DND-41 (cell line): ENCODE measurements around the gene REM2.
"Not testable (repeated sequence)": the region's sequence is repeated elsewhere in the genome, so short reads cannot be mapped to it uniquely, and the experiment has no call there.

ENCODE experiments used
- ATAC-seq: fragments of 200-7000 bp; cut with Tn5 transposase; 3 replicates; pipeline ENCODE4 v1.9.1; 2021; ENCODE audit warnings: low read depth; ENCODE audit not compliant: insufficient read depth
- DNase-seq: peaks from one replicate; pipeline ENCODE4 v3.0.0-alpha.2; 2020
- H2AFZ ChIP-seq: 2 replicates; pipeline ENCODE4 v1.6.0; 2012; ENCODE audit warnings: low read depth, low read length
- H3K27ac ChIP-seq: 2 replicates; pipeline ENCODE4 v1.5.1; 2012; ENCODE audit warnings: low read length, inconsistent platforms
- H3K27me3 ChIP-seq: fragments of 200-600 bp; sonication (generic); 2 replicates; pipeline ENCODE4 v1.6.0; 2012; ENCODE audit warnings: low read length, mild to moderate bottlenecking, inconsistent platforms; ENCODE audit not compliant: insufficient read depth, poor library complexity
- H3K36me3 ChIP-seq: 2 replicates; pipeline ENCODE4 v1.5.1; 2012; ENCODE audit warnings: low read length, inconsistent platforms; ENCODE audit not compliant: insufficient read depth
- H3K4me1 ChIP-seq: 2 replicates; pipeline ENCODE4 v1.5.1; 2012; ENCODE audit warnings: mild to moderate bottlenecking, low read length; ENCODE audit not compliant: insufficient read depth
- H3K4me2 ChIP-seq: 2 replicates; pipeline ENCODE4 v1.6.0; 2012; ENCODE audit warnings: mild to moderate bottlenecking, moderate library complexity, low read length, inconsistent platforms; ENCODE audit not compliant: insufficient read depth
- H3K4me3 ChIP-seq, 2 experiments: fragments of 200-600 bp in 1 of 2; shearing (Covaris generic) in 1 of 2; 2 replicates each; pipeline ENCODE4 v1.5.1; 2012 to 2016; ENCODE audit warnings: inconsistent platforms in 2 of 2, low read length in 2 of 2, mild to moderate bottlenecking in 2 of 2, low read depth in 1 of 2, moderate library complexity in 1 of 2
- H3K79me2 ChIP-seq: 2 replicates; pipeline ENCODE4 v1.6.0; 2012; ENCODE audit warnings: low read length, inconsistent platforms; ENCODE audit not compliant: insufficient read depth
- H3K9ac ChIP-seq: 2 replicates; pipeline ENCODE4 v1.6.0; 2012; ENCODE audit warnings: low read depth, mild to moderate bottlenecking, inconsistent platforms, low read length, moderate library complexity
- H3K9me3 ChIP-seq: 2 replicates; pipeline ENCODE4 v1.5.1; 2012; ENCODE audit warnings: low read length, moderate library complexity, mild to moderate bottlenecking, inconsistent platforms; ENCODE audit not compliant: insufficient read depth, severe bottlenecking
- H4K20me1 ChIP-seq: 2 replicates; pipeline ENCODE4 v1.6.0; 2012; ENCODE audit warnings: low read length; ENCODE audit not compliant: insufficient read depth
- CTCF ChIP-seq: IDR thresholded peaks from 2 replicates; pipeline ENCODE4 v1.5.1; 2012; ENCODE audit warnings: borderline replicate concordance, low read length, moderate library complexity, mild to moderate bottlenecking; ENCODE audit not compliant: poor library complexity, severe bottlenecking; ENCODE audit errors: extremely low read depth
- EZH2 ChIP-seq: IDR thresholded peaks from 3 replicates; pipeline ENCODE4 v1.6.1; 2012; ENCODE audit warnings: borderline replicate concordance, low read depth, mild to moderate bottlenecking, moderate library complexity, low read length, inconsistent platforms; ENCODE audit not compliant: severe bottlenecking

REM2 gene

GRCh38 chr14:22907429-22907828, 24.4 kb downstream of the REM2 start:
- TF ChIP-seq EZH2 = no peak
- no peak for TF ChIP-seq CTCF
- H3K4me3 ChIP-seq = no peak overlapping the region
- peaks cover 90% of the 10 kb centered on the region for H3K36me3 ChIP-seq
- no peak overlapping the region for H3K27ac ChIP-seq
- DNase-seq = no peak
- H2AFZ ChIP-seq = no peak overlapping the region
- H4K20me1 ChIP-seq = peaks cover 11% of the 10 kb centered on the region
- H3K79me2 ChIP-seq = peaks cover 33% of the 10 kb centered on the region
- no peak for ATAC-seq
- no peaks in the 10 kb centered on the region for H3K4me1 ChIP-seq
- no peaks in the 10 kb centered on the region for H3K27me3 ChIP-seq
- no peaks in the 10 kb centered on the region for H3K9me3 ChIP-seq
- no peak overlapping the region for H3K9ac ChIP-seq
- no peak overlapping the region for H3K4me2 ChIP-seq

GRCh38 chr14:22908601-22909000, 25.6 kb downstream of the REM2 start:
- H3K27me3 ChIP-seq = no peaks in the 10 kb centered on the region
- H4K20me1 ChIP-seq = peaks cover 11% of the 10 kb centered on the region
- no peak overlapping the region for H3K27ac ChIP-seq
- H3K36me3 ChIP-seq = peaks cover 79% of the 10 kb centered on the region
- H3K9me3 ChIP-seq = no peaks in the 10 kb centered on the region
- no peak overlapping the region for H2AFZ ChIP-seq
- peaks cover 42% of the 10 kb centered on the region for H3K79me2 ChIP-seq
- no peaks in the 10 kb centered on the region for H3K4me1 ChIP-seq
- no peak for TF ChIP-seq EZH2
- no peak for TF ChIP-seq CTCF
- no peak overlapping the region for H3K4me2 ChIP-seq
- ATAC-seq (no peak), DNase-seq (no peak)
- H3K9ac ChIP-seq = no peak overlapping the region
- no peak overlapping the region for H3K4me3 ChIP-seq

- 0 out of 2 replicates have a peak, but pooled peaks cover 2% of the 10 kb centered on the region for H3K4me1 ChIP-seq
- H3K9ac ChIP-seq = no peak overlapping the region
- peaks cover 11% of the 10 kb centered on the region for H4K20me1 ChIP-seq
- H3K27ac ChIP-seq = no peak overlapping the region
- H3K79me2 ChIP-seq = peaks cover 64% of the 10 kb centered on the region
- peaks cover 59% of the 10 kb centered on the region for H3K36me3 ChIP-seq
- H2AFZ ChIP-seq = no peak overlapping the region
- no peaks in the 10 kb centered on the region for H3K9me3 ChIP-seq
- no peak overlapping the region for H3K4me2 ChIP-seq
- no peak for TF ChIP-seq EZH2
- TF ChIP-seq CTCF = no peak
- no peak overlapping the region for H3K4me3 ChIP-seq
- DNase-seq (no peak), ATAC-seq (no peak)
- no peaks in the 10 kb centered on the region for H3K27me3 ChIP-seq
Observed at GRCh38 chr14:22910916-22911315, 27.9 kb downstream of the REM2 start.

- H4K20me1 ChIP-seq, H3K9ac ChIP-seq, H3K4me2 ChIP-seq, ATAC-seq, DNase-seq, H3K9me3 ChIP-seq, H3K4me3 ChIP-seq, H3K27ac ChIP-seq, H2AFZ ChIP-seq, H3K27me3 ChIP-seq: not testable (repeated sequence)
- Histone ChIP-seq H3K79me2 (peaks cover 81% of the 10 kb centered on the region), H3K36me3 (peaks cover 32% of the 10 kb centered on the region), H3K4me1 (peaks cover 26% of the 10 kb centered on the region)
Observed at GRCh38 chr14:22914836-22915235, 31.8 kb downstream of the REM2 start.
